NCI-H82 treated with DMSO at 0.1 percent for 48 hours (cell line): ENCODE results near the gene POT1.
A peak's percentile ranks its signal among the peaks of the same experiment; 100 is the strongest.

Experiments used
- DNase-seq: peaks from one replicate; lab custom pipeline; 2025; ENCODE audit not compliant: unreplicated experiment; lab: John Stamatoyannopoulos, UW

The POT1 gene

GRCh38 chr7:124810605-124811004 is 119.0 kb downstream of the POT1 start:
- DNase-seq, result no peak

- no peak for DNase-seq
Measured at GRCh38 chr7:124808206-124808605, 121.4 kb downstream of the POT1 start.

- no peak for DNase-seq
Measured at GRCh38 chr7:124801330-124801895, 128.2 kb downstream of the POT1 start.

DNA sequence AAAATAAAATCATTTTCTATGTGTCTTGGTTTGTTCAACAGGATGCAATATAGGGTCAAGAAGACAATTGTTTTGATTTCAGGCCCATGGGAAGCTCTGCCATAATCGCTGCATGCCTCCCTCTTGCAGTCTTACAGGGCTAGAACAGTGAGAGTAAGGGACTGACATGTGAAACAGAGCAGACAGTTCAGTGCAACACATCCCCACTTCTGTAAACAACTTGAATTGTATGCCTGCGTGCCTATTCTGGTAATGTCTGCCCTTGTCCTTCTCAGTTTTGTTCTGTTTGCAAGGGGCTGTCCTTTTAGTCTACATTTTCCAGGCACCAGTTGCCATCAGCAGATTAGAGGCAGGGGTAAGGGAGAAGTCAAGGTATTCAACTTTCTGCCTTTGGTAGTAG is 129.2 kb downstream of the POT1 start:
- no peak for DNase-seq

GRCh38 chr7:124799448-124799847 is 130.2 kb downstream of the POT1 start:
- no peak for DNase-seq

- DNase-seq, result no peak
Measured at GRCh38 chr7:124796771-124797170, 132.9 kb downstream of the POT1 start.

DNA sequence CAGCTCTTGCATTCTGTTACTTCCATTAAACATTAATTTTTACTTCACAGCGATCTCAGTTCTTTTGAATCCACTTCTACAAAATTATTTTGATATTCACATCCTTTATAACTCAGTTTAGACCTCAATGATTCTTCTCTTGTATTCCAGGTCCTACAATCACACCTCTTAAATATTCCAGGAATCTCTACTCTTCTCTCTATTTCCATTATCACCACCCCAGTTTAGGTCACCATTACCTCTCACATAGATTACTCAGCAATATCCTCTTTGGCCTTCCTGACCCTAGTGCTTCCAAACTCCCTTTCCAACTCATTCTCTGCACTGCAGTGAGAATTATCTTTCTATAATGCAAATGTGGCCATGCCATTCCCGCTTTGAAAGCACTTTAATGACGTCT is 136.9 kb downstream of the POT1 start:
- no peak for DNase-seq

- DNase-seq, result no peak
Measured at GRCh38 chr7:124792002-124792401, 137.6 kb downstream of the POT1 start.

- no peak for DNase-seq
Measured at GRCh38 chr7:124791426-124791825, 138.2 kb downstream of the POT1 start.

- no peak for DNase-seq
Measured at GRCh38 chr7:124790645-124791044, 139.0 kb downstream of the POT1 start.

DNA sequence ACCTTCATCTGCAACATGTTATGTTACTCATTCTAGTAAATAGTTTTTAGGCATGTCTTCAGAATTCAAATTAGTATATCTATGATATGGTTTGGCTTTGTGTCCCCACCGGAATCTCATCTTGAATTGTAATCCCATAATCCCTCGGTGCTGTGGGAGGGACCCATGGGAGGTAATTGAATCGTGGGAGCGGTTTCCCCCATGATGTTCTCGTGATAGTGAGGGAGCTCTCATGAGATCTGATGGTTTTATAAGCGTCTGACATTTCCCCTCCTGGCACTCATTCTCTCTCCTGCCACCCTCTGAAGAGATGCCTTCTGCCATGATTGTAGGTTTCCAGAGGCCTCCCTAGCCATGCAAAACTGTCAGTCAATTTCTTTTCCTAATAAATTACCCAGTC is 143.6 kb downstream of the POT1 start:
- no peak for DNase-seq

DNA sequence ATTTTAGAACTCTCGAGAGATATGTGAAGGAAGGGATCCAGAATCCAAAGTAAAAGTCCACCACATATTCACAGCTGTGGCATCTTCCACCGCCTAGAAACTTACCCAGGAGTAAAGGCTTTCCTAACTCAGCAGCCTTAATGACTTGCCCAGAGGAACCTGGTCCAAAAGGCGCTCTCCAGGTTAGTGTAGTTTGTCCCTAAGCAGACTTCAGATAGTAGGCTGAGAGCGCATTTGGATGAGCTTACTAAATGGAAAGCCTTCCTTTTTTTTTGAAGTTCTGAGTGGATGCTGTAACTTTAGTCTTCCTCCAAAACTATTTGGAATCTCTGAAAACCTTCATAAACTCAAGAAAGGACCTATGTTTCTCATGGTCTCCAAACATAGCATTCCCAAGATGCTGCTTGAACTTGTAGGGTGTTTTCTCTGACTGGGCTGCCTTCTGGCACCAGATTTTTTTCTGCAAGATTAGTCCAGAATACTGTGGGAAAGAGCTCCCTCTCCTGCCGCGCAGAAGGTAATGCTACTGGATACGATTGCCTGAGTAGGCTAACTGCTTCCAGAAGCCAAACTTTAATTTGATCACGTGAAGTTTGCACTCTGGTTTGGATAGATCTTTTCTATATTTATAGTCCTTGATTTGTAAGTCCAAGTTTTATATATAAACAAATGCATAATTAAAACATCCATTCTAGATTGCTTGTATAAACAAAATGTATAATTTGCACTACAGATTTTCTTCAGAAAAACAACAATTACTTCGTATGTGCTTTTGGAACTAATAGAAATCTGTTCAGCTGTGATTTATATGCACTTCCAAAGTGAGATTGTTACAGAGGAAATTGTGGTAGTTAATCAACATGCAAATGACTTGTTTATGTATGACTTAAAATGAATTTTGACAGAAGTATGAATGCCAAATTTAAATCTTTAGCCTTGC is 144.5 kb downstream of the POT1 start:
- peak; percentile 71 for DNase-seq

- no peak for DNase-seq
Measured at GRCh38 chr7:124783271-124783670, 146.4 kb downstream of the POT1 start.

GRCh38 chr7:124781907-124782734 is 147.5 kb downstream of the POT1 start:
- DNase-seq, result no peak

- DNase-seq, result no peak
Measured at GRCh38 chr7:124781418-124781817, 148.2 kb downstream of the POT1 start.

GRCh38 chr7:124780608-124781007 is 149.0 kb downstream of the POT1 start:
- no peak for DNase-seq

- no peak for DNase-seq
Measured at GRCh38 chr7:124780056-124780455, 149.6 kb downstream of the POT1 start.

DNA sequence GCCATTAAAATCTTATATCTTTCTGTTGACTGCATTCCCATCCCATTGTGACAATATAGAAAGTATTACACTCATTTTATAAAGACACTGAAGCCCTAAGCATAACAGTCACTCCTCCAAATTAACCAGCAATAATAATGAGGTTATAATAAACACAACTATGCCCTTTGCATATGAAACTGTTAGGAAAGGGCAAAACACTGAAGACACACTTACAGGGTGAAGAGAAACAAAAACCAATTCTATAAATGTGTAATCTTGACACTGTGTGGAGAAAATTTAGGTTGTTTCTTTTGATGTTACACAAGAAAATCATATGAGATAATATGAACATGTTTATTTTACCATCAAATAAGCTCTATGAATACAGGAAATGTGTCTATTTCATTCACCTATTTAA is 150.0 kb downstream of the POT1 start:
- DNase-seq, result no peak

DNA sequence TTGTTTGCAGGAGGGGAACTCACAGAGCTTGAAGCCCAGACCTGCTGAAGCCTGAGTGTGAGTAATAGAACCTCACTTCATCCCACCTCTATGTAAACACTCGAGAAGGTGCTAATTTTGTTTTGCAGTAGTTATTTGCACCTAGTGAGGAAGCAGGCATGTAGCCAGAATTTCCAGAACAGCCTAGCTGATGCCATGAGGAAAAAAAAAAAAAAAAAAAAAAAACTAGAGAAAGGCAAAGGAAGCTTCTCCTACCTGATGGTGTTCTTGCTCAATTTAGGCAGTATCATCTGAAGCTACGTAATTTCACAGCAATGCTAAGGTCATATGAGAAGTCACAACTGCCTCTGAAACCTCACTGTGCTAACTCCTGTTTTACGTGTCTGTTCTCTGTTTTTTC is 150.4 kb downstream of the POT1 start:
- DNase-seq, result no peak

DNA sequence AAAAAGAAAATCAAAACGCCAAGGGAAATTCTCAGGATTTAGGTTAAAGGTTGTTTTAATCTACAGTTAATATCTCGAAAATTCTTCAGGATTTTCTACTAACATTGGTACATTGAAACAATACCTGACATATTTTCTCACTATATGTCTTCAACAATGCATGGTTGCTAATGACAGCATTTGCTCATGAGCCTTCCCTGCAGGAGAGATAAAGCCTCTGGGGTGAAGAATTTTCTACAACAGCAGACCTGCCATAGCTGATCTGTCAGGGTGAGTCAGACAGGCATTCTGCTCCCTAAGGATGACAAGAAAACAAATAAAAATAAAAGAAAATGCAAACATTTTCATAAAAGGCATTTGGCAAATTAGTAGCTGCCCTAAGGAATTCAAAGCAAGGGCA is 152.4 kb downstream of the POT1 start:
- DNase-seq, result no peak

DNA sequence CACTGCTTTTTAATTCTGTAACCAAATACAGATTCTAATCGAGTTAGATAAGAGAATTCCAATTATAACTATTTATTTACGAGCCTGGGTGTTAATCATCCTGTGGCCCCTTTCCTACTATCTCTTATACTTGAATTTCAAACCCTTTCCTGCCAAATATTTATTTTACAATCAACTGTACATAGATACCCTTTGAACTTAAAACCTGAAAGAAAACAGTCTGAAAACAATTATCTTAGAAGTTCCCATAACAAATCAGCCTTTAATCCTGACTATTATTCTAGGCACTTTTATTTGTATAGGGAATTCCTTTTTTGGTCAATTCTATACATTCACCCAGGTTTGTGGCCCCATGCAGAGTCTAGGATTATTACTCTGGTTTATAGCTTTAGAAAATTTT is 153.5 kb downstream of the POT1 start:
- no peak for DNase-seq

DNA sequence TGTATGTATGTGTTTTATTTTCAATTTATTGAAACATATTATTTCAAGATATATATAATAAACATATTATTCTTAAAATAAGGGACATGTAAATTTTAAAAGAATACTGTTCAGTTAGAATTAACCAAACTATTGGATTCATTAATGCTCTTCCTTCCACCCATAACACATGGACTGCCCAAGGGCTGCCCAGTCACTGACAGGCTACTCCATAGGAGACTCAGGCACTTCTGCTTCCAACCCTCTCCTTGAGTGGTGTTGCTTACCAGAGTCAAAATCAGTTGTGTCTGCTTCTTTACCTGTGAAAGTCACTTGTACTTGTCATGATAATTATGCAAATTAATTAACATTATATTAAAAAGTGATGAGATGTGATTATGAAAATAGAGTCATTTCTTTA is 154.2 kb downstream of the POT1 start:
- DNase-seq, result no peak
